Fibroblast of skin of right biceps (primary cell): ENCODE results near the gene OTULINL.

ENCODE experiments used
- DNase-seq: peaks from one replicate; pipeline ENCODE4 v3.0.0-alpha.2; 2013

OTULINL gene

GRCh38 chr5:14577079-14577725 is 4.4 kb upstream of the OTULINL start:
- DNase-seq: no peak

- no peak for DNase-seq
These were observed 3.6 kb upstream of the OTULINL start for GRCh38 chr5:14577971-14578370.

GRCh38 chr5:14579246-14579645 is 2.3 kb upstream of the OTULINL start:
- DNase-seq: no peak

- DNase-seq: no peak
These were observed 1.7 kb upstream of the OTULINL start for GRCh38 chr5:14579731-14580397.

DNA sequence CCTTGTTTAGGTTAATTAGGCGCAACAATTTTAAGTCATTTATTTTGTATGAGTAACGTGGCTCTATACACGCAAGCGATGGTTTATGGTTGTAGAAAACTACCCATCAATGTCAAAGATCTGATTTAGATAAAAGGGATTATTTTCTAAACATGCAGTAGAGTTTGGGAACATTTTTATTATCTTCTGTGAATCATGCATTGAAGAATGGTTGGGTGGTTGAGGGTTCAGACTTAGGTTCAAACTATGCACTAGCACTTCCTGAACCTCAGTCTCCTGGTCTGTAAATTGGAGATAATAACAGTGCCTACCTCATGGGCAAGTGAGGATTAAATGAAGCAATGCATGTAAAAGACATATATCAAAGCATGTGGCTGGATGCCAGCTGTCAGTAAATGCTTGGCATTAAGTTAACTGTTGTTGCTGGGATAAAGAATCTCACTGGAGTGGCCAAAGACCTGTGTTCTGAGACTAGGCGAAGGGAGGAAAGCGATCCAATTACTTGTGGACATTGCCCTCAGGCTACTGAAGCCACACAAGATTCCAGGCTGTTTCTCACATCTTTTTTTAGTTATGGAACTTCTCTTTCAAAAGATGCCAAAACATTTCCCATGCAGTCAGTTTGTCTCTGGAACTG is 1.1 kb upstream of the OTULINL start:
- DNase-seq: no peak

- peak; percentile 22 for DNase-seq
These were observed 552 bp downstream of the OTULINL start for GRCh38 chr5:14581891-14582796.

DNA sequence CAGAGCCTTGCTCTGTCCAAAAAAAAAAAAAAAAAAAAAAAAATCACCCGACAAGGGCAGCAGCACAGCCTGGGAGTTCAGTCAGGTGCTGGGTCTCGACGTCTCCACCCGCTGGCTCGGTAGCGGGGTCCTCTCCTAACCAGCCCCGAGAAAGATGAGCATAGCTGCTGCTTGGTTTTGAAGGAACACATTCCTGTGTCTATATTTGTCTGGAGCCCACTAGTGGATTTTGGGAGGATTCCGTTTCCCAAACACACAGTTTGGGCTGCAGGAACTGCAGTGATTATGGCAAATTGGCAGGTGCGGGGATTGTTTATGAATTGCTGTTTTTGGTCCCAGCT is 1.2 kb downstream of the OTULINL start:
- DNase-seq: no peak

DNA sequence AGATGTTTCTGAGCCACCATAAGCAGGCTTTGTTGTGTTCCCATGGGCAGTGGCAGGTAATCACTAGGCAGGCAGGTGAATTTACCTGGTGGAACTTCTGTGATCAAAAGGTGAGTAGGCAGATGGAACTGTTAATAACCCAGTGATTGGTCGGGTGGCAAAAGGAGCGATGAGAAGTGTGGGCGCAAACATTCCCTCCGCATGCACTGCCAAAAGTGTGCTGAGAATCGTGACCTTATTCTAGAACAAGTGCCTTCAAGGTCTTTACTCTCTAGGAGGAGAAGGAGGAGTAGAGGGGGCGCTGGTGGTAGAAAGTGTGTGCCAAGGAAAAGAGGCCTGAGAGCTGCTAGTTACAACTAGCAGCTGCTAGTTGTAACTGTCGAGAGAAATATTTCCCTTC is 3.3 kb downstream of the OTULINL start:
- DNase-seq: no peak

GRCh38 chr5:14587150-14587549 is 5.6 kb downstream of the OTULINL start:
- no peak for DNase-seq

DNA sequence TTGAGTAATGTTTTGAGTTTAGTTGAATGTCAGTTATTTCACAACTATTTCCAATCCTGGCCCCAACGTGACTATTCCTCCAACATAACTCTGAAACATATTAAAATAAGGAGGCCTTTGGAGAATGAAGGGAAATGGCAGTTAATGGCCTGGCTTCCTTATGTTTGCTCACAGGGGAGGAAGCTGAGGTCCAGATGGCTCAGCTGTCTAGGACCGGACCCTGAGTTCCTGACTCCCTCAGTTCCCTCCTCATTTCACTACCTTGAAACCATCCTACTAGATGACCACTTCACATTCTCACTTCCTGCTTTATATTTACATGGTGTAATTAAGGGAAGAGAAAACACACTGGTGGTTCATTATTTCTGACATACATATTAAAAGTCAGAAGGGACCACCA is 6.6 kb downstream of the OTULINL start:
- DNase-seq: no peak

DNA sequence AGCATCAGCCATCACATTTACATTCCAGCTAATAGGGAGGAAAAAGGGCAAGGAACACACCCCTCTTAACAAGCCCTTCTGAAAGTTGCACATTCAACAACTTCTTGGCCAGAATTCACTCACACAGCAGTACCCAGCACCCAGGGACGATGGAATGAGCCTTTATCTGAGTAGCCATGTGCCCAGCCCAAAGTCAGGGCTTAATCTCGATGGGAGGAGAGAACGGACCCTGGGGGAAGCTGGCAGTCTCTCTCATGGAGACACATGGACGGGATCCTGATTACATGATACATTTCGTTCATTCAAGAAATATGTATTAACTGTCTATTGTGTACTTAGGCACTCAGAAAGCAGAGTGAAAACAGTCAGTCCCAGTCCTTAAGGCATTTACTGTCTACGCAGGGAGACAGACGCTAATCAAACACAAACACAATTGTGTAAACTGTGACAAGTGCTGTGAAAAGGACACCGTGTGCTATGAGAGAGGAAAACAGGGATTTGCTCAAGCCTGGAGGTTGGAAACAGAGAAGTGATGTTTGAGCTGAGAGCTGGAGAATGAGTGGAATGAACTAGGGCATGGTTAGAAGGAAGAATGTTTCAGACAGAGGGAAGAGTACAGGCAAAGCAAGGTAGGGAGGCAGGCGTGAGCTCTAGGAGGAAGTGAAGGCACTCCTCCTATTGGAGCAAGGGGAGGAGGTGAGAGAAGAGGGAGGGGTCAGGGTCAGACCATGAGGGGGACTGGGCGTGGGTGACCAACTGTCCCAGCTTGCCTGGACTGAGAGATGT is 7.4 kb downstream of the OTULINL start:
- no peak for DNase-seq

DNA sequence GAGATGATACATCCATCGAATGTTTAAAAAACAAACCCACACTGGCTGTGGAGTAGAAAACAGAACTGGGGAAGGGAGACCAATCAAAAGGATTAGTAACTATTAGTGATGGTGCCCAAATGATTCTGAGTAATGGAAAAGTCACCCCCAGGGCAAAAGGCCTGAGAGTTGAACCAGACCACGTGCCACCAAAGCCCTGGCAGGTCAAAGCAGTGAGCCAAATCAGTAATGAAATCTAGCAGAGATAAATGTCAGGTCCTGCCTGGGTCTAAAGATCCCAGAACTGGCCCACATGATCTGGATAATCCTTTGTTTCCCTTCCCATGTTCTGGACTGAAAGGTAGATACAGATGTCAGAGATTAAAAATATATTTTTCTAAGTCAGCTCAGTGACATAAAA is 9.4 kb downstream of the OTULINL start:
- no peak for DNase-seq

DNA sequence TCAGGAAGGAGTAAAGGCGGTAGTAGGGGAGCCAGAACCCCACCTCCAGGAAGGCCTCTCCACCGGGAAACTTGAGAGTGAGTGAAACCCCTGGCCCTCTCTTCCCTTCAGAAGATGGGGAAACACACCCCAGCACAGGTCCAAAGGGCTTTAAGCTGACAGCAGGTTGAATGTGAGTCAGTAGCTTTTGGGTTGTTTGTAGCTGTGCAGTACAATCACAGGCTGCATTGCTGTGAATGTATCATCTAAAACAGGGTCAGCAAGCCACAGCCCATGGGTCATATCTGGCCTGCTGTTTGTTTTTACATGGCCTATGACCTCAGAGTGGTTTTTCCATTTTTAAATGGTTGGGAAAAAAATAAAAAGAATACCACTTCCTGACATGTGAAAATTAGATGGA is 10.0 kb downstream of the OTULINL start:
- no peak for DNase-seq

GRCh38 chr5:14593326-14594021 is 11.9 kb downstream of the OTULINL start:
- DNase-seq: peak; percentile 72

DNA sequence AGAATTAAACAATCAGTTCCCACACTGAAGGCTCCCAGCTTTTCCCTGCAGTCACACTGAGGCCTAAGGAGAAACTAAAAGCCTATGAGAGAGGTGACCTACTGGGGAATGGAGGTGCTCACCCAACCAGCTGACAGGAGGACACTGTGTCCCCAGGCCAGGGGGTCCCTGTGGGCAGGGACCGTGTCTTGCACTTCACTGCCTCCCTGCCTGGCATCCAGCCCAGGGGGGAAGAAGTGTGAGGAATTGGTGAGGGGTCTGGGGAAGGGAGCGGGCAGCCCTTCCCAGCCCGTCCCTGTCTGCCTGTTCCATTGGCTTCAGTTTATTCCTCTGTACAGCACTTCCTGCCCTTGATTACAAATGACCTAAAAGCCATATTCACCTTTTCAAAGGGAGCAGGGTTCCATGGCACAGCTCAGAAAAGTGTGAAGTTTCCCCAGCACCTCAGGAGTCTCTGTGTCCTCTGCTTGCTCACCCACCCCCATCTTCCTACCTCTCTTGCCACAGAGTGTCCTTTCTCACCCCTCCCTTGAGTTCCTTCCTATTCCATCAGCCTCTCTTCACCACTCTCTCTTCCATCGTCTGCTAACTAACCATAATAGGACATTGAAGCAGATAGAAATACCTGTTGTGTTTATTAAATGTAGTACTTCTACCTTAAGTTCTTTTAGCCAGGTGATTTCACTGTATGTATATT is 12.9 kb downstream of the OTULINL start:
- no peak for DNase-seq

DNA sequence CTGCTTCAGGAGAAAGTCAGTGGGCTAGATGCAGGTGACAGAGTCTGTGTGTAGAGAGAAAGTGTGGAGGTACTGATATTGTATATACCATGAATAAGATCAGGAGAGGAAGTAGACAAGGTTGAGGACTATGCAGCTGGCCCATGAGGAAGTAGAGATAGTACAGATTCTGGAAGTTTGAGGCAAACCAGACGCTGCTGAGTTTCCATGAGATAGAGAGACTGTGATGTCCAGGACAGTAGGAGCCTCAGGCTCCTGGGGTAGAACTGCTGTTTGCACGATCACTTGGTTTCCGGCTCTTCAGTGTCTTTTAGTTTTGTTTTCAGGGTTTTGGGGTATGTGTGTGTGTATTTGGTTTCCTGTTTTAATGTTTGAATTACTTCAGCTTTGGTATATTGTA is 13.6 kb downstream of the OTULINL start:
- no peak for DNase-seq

- no peak for DNase-seq
These were observed 14.3 kb downstream of the OTULINL start for GRCh38 chr5:14595891-14596290.

DNA sequence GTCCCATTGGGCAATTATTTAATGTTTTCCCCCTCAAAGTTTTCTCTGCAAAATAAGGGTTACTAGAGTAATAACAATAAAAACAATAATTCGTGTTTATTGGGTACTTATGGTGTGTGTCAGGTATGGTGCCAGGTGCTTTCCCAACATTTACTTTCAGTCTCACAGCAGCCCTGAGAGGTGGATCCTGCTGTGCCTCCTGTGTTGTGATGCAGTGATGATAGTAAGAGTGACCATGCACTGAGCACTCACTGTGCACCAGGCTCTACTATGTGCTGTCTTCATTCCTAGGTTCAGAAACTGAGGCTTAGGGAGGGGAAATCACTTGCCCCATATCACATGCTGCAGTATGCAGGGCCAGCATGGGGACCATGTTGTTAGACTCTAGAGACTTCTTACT is 15.5 kb downstream of the OTULINL start:
- no peak for DNase-seq

GRCh38 chr5:14598225-14598624 is 16.6 kb downstream of the OTULINL start:
- DNase-seq: no peak

DNA sequence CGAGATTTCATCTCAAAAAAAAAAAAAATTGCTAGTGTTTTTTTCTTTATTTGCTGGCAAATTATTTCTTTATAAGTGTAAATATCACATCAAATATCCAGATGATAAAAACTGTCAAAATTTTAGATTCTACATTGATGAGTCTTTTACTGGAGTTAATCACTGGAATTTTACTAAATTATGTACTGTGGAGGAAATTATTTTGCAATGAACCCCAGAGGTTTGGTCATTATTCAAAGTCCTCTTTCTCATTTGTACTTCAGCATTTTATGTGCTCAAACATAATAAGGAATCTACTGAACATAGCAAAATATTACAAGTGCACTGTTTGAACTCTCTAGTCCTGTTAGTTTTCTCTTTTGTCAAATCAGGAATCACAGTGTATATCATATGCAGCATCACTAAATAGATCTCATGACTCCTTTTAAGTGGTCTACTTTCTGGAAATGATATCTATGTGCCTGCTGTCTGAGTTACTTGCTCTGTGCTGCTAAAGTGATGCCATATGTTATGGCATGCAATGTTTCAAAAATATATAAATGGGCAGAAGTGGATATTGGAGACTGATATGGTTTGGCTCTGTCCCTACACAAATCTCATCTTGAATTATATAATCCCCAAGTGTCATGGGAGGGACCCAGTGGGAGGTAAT is 18.0 kb downstream of the OTULINL start:
- DNase-seq: no peak

DNA sequence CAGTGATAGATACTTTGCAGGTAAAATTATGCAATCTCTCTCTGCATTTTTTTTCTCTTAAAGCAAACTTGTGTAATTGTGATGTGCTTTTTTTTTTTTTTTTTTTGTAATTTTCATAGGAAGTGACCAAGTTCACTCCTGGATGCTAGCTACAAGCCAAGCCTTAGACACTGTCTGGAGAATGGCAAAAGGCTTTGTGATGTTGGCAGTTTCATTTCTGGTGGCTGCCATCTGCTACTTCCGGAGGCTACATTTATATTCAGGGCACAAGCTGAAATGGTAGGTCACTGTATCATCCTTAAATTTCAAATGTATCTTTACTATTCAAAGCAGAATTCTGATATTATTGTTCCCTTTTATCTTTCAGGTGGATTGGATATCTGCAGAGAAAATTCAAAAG is 19.3 kb downstream of the OTULINL start:
- no peak for DNase-seq
